ENCODE measurements around the gene ASRGL1. TPM values are rescaled to one million over a fixed set of nuclear protein-coding genes. Genes with fewer than 3 reads are reported as not detected.

ASRGL1 gene
- total RNA-seq, 1 experiment from 2014 or later = 51.6 TPM

GRCh38 chr11:62390237-62390636 is 53.0 kb downstream of the ASRGL1 start:
- Mint-ChIP-seq H3K4me3 (no peak overlapping the region), H3K27me3 (ENCODE audit: low read depth) (no peaks in the 10 kb centered on the region), H3K4me1 (peaks cover 4% of the 10 kb centered on the region), H3K9me3 (no peaks in the 10 kb centered on the region), H3K36me3 (no peaks in the 10 kb centered on the region), H3K27ac (no peak overlapping the region)
- no peak for TF ChIP-seq ELF4 (CRISPR knock-in tag; IDR thresholded peaks at IDR 0.05; ENCODE audit: low read depth)
- TF ChIP-seq, protein P1, sequence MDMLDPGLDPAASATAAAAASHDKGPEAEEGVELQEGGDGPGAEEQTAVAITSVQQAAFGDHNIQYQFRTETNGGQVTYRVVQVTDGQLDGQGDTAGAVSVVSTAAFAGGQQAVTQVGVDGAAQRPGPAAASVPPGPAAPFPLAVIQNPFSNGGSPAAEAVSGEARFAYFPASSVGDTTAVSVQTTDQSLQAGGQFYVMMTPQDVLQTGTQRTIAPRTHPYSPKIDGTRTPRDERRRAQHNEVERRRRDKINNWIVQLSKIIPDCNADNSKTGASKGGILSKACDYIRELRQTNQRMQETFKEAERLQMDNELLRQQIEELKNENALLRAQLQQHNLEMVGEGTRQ (CRISPR knock-in tag; IDR thresholded peaks at IDR 0.05) = no peak
- TF ChIP-seq ZNF416 (CRISPR knock-in tag; IDR thresholded peaks at IDR 0.05) = no peak
- TF ChIP-seq MYBL2 (CRISPR knock-in tag; IDR thresholded peaks at IDR 0.05) = no peak
- ChIA-PET POLR2A (no interaction called here), CTCF (interaction anchor here (1.4 to 2.7 kb wide), 2 partner anchors 34 to 153 kb away, joined by 9 to 15 read pairs; no protein-coding TSS in a partner anchor)
- ATAC-seq (no peak), DNase-seq (ENCODE audit: low spot score) (no peak)

- Mint-ChIP-seq H3K36me3 (no peaks in the 10 kb centered on the region), H3K27me3 (ENCODE audit: low read depth) (no peaks in the 10 kb centered on the region), H3K27ac (no peak overlapping the region), H3K4me1 (peaks cover 7% of the 10 kb centered on the region), H3K9me3 (no peaks in the 10 kb centered on the region), H3K4me3 (no peak overlapping the region)
- DNase-seq (ENCODE audit: low spot score) (no peak), ATAC-seq (no peak)
- ChIA-PET POLR2A (no interaction called here), CTCF (interaction anchor here (0.6 to 2.7 kb wide), 3 partner anchors 34 to 1700 kb away, joined by 5 to 15 read pairs (median 9); no protein-coding TSS in a partner anchor)
- TF ChIP-seq MAX (CRISPR knock-in tag; IDR thresholded peaks at IDR 0.05) (no peak), HMGA2 (CRISPR knock-in tag; IDR thresholded peaks at IDR 0.05) (no peak), IRF2 (CRISPR knock-in tag; IDR thresholded peaks at IDR 0.05; ENCODE audit: borderline replicate concordance, low read depth) (no peak), RORB (CRISPR knock-in tag; IDR thresholded peaks at IDR 0.05) (no peak), TCF7 (CRISPR knock-in tag; IDR thresholded peaks at IDR 0.05; ENCODE audit: low read depth) (no peak), NFATC4 (CRISPR knock-in tag; IDR thresholded peaks at IDR 0.05) (no peak), E2F4 (CRISPR knock-in tag; IDR thresholded peaks at IDR 0.05; ENCODE audit: borderline replicate concordance, low read depth) (no peak), NFE2L1 (CRISPR knock-in tag; IDR thresholded peaks at IDR 0.05) (no peak), HMGXB4 (CRISPR knock-in tag; IDR thresholded peaks at IDR 0.05) (no peak), CREB1 (CRISPR knock-in tag; IDR thresholded peaks at IDR 0.05) (no peak), OVOL2 (CRISPR knock-in tag; IDR thresholded peaks at IDR 0.05; ENCODE audit: borderline replicate concordance) (no peak)
- TF ChIP-seq, protein P2, sequence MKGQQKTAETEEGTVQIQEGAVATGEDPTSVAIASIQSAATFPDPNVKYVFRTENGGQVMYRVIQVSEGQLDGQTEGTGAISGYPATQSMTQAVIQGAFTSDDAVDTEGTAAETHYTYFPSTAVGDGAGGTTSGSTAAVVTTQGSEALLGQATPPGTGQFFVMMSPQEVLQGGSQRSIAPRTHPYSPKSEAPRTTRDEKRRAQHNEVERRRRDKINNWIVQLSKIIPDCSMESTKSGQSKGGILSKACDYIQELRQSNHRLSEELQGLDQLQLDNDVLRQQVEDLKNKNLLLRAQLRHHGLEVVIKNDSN (CRISPR knock-in tag; IDR thresholded peaks at IDR 0.05) = no peak
- TF ChIP-seq, protein P3, sequence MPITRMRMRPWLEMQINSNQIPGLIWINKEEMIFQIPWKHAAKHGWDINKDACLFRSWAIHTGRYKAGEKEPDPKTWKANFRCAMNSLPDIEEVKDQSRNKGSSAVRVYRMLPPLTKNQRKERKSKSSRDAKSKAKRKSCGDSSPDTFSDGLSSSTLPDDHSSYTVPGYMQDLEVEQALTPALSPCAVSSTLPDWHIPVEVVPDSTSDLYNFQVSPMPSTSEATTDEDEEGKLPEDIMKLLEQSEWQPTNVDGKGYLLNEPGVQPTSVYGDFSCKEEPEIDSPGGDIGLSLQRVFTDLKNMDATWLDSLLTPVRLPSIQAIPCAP (CRISPR knock-in tag; IDR thresholded peaks at IDR 0.05) = no peak
- TF ChIP-seq, protein P4, sequence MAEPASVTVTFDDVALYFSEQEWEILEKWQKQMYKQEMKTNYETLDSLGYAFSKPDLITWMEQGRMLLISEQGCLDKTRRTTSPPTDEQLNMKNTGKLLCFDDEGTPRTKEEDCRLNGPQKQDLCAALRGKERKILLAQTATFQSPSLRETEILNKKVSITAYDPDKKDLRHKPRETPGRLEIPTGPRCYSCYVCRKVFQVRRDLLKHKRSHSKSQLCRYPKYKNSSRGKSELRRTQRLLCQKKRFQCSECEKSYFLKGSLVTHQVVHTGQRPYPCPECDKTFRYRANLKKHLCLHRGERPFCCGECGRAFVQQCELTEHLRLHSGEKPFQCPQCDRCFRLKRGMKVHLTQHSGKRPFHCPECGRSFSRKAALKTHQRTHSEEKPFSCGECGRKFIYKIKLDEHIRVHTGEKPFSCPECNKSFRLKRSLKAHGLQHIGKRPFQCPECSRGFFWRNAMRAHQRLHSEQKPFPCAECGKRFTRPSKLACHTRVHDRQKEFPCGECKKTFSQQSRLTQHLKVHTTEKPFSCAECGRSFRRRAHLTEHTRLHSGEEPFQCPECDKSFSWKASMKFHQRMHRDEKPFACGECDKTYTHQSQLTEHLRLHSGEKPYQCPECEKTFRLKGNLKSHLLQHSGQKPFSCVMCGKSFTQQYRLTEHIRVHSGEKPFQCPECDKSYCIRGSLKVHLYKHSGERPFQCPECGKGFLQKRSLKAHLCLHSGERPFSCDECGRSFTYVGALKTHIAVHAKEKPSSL (CRISPR knock-in tag; conservative IDR thresholded peaks at IDR 0.05) = no peak
- TF ChIP-seq, protein P5, sequence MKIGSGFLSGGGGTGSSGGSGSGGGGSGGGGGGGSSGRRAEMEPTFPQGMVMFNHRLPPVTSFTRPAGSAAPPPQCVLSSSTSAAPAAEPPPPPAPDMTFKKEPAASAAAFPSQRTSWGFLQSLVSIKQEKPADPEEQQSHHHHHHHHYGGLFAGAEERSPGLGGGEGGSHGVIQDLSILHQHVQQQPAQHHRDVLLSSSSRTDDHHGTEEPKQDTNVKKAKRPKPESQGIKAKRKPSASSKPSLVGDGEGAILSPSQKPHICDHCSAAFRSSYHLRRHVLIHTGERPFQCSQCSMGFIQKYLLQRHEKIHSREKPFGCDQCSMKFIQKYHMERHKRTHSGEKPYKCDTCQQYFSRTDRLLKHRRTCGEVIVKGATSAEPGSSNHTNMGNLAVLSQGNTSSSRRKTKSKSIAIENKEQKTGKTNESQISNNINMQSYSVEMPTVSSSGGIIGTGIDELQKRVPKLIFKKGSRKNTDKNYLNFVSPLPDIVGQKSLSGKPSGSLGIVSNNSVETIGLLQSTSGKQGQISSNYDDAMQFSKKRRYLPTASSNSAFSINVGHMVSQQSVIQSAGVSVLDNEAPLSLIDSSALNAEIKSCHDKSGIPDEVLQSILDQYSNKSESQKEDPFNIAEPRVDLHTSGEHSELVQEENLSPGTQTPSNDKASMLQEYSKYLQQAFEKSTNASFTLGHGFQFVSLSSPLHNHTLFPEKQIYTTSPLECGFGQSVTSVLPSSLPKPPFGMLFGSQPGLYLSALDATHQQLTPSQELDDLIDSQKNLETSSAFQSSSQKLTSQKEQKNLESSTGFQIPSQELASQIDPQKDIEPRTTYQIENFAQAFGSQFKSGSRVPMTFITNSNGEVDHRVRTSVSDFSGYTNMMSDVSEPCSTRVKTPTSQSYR (CRISPR knock-in tag; IDR thresholded peaks at IDR 0.05) = no peak
- TF ChIP-seq, protein P6, sequence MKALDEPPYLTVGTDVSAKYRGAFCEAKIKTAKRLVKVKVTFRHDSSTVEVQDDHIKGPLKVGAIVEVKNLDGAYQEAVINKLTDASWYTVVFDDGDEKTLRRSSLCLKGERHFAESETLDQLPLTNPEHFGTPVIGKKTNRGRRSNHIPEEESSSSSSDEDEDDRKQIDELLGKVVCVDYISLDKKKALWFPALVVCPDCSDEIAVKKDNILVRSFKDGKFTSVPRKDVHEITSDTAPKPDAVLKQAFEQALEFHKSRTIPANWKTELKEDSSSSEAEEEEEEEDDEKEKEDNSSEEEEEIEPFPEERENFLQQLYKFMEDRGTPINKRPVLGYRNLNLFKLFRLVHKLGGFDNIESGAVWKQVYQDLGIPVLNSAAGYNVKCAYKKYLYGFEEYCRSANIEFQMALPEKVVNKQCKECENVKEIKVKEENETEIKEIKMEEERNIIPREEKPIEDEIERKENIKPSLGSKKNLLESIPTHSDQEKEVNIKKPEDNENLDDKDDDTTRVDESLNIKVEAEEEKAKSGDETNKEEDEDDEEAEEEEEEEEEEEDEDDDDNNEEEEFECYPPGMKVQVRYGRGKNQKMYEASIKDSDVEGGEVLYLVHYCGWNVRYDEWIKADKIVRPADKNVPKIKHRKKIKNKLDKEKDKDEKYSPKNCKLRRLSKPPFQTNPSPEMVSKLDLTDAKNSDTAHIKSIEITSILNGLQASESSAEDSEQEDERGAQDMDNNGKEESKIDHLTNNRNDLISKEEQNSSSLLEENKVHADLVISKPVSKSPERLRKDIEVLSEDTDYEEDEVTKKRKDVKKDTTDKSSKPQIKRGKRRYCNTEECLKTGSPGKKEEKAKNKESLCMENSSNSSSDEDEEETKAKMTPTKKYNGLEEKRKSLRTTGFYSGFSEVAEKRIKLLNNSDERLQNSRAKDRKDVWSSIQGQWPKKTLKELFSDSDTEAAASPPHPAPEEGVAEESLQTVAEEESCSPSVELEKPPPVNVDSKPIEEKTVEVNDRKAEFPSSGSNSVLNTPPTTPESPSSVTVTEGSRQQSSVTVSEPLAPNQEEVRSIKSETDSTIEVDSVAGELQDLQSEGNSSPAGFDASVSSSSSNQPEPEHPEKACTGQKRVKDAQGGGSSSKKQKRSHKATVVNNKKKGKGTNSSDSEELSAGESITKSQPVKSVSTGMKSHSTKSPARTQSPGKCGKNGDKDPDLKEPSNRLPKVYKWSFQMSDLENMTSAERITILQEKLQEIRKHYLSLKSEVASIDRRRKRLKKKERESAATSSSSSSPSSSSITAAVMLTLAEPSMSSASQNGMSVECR (CRISPR knock-in tag; IDR thresholded peaks at IDR 0.05; ENCODE audit: borderline replicate concordance) = no peak
These were observed 53.5 kb downstream of the ASRGL1 start for GRCh38 chr11:62390722-62391121.

All from WTC11 (cell line).